ENCODE data around the gene NSG1. TPM values are rescaled to one million over a fixed set of nuclear protein-coding genes. Genes with fewer than 3 reads are reported as not detected.

The NSG1 gene
- total and polyA plus RNA-seq, 2 of the 8 experiments (the other 6 are each of a cell fraction or from before 2014, with no cell fraction given) = 35.7 to 61.4 TPM

GRCh38 chr4:4338210-4339001 is 48.5 kb upstream of the NSG1 start:
- Histone ChIP-seq H3K56ac (replicated peaks; ENCODE audit: insufficient read length, low read depth, low read length) (no peak overlapping the region), H2BK20ac (ENCODE audit: low read length) (no peak overlapping the region), H3K9me3 (ENCODE audit: insufficient read depth in 2 of 2, low read depth in 1 of 2, low read length in 1 of 2) (peaks cover 0 to 7% of the 10 kb centered on the region in 2 experiments; a peak in 2 of 4 replicates), H3K27ac (ENCODE audit: low read depth, low read length) (no peak overlapping the region), H3K4me3 (ENCODE audit: extremely low read depth in 1 of 4, insufficient read depth in 2 of 4, low read depth in 3 of 4, low read length in 4 of 4) (no peak overlapping the region), H3K79me1 (ENCODE audit: low read depth, low read length) (no peaks in the 10 kb centered on the region), H3K4me1 (replicated peaks in 1 of 4; ENCODE audit: control insufficient read depth in 3 of 4, insufficient read depth in 4 of 4, low read length in 3 of 4) (no peaks in the 10 kb centered on the region), H3K79me2 (ENCODE audit: control insufficient read depth in 1 of 2, insufficient read depth in 2 of 2, low read length in 2 of 2) (no peaks in the 10 kb centered on the region), H3K4ac (replicated peaks; ENCODE audit: insufficient read length, low read depth, low read length) (no peak overlapping the region), H3K4me2 (ENCODE audit: insufficient read depth in 1 of 2, low read depth in 2 of 2, low read length in 2 of 2) (no peak overlapping the region), H4K91ac (replicated peaks; ENCODE audit: insufficient read length, low read length) (no peak overlapping the region), H4K20me1 (replicated peaks in 1 of 2; ENCODE audit: control insufficient read depth in 1 of 2, insufficient read depth in 2 of 2, low read length in 2 of 2) (no peaks in the 10 kb centered on the region), H3K23ac (ENCODE audit: insufficient read length) (no peak overlapping the region), H3K27me3 (replicated peaks in 1 of 4; ENCODE audit: control insufficient read depth in 3 of 4, extremely low read depth in 1 of 4, insufficient read depth in 3 of 4, low read length in 3 of 4) (no peaks in the 10 kb centered on the region), H3K23me2 (ENCODE audit: low read depth, low read length) (no peaks in the 10 kb centered on the region), H2BK120ac (replicated peaks; ENCODE audit: low read depth, low read length) (no peak overlapping the region), H3K9ac (replicated peaks in 1 of 4; ENCODE audit: extremely low read depth in 1 of 4, low read depth in 3 of 4, low read length in 3 of 4) (no peak overlapping the region), H3K18ac (ENCODE audit: extremely low read depth, low read length) (no peak overlapping the region), H2AFZ (ENCODE audit: low read length) (no peak overlapping the region), H2BK5ac (ENCODE audit: low read depth, low read length) (no peak overlapping the region), H3K36me3 (ENCODE audit: control insufficient read depth in 2 of 4, insufficient read depth in 4 of 4, low read length in 3 of 4) (no peaks in the 10 kb centered on the region), H2BK12ac (ENCODE audit: low read depth, low read length) (no peak overlapping the region), H4K5ac (ENCODE audit: insufficient read length, low read depth, low read length) (no peak overlapping the region), H3K14ac (ENCODE audit: insufficient read length) (no peak overlapping the region), H4K8ac (ENCODE audit: extremely low read depth, insufficient read depth, low read length) (no peak overlapping the region), H2AK5ac (ENCODE audit: low read depth, low read length) (no peak overlapping the region), H2BK15ac (ENCODE audit: low read length) (no peak overlapping the region)
- ChIA-PET CTCF (ENCODE audit: partially characterized antibody) (interaction anchor here (0.7 to 1.9 kb wide), 4 partner anchors 11 to 859 kb away, joined by 3 to 9 read pairs (median 4); no protein-coding TSS in a partner anchor), POLR2A (ENCODE audit: partially characterized antibody) (no interaction called here)
- TF ChIP-seq KDM5A (IDR thresholded peaks at IDR 0.05; ENCODE audit: low read length) (no peak), ZNF274 (IDR thresholded peaks at IDR 0.05; ENCODE audit: borderline replicate concordance, extremely low read depth, low read length) (no peak), GTF2F1 (IDR thresholded peaks at IDR 0.05; ENCODE audit: borderline replicate concordance, low read depth, low read length) (no peak), BCL11A (IDR thresholded peaks at IDR 0.05; ENCODE audit: low read depth in 2 of 2, low read length in 2 of 2) (no peak), EGR1 (IDR thresholded peaks at IDR 0.05; ENCODE audit: borderline replicate concordance, low read depth, low read length) (no peak), CHD1 (IDR thresholded peaks at IDR 0.05; ENCODE audit: low read depth, low read length) (no peak), MAFK (IDR thresholded peaks at IDR 0.05; ENCODE audit: low read depth, low read length) (no peak), BACH1 (IDR thresholded peaks at IDR 0.05; ENCODE audit: low read length) (no peak)
- 86% methylated on average over 11 of the region's 11 CpGs; no CpG with 5 or more reads in 1 of the 2 experiments for WGBS, 2 experiments (ENCODE audit: extremely low coverage in 1 of 2, insufficient coverage in 1 of 2, insufficient read length in 1 of 2, insufficient replicate concordance in 2 of 2, low coverage in 1 of 2, low lambda C conversion rate in 2 of 2, missing lambda C conversion rate in 1 of 2)
- DNase-seq (ENCODE audit: low read depth in 1 of 2, low spot score in 2 of 2) (no peak), FAIRE-seq (no peak)

Data from H1 (cell line).